KG1 (cell line): Measurements from ENCODE around the gene PAPSS1.
"Not testable (repeated sequence)": the region's sequence is repeated elsewhere in the genome, so short reads cannot be mapped to it uniquely, and the experiment has no call there.

Experiments used
- DNase-seq: peaks from one replicate; lab custom pipeline; 2025; lab: John Stamatoyannopoulos, UW

Gene PAPSS1

GRCh38 chr4:107726131-107726925 lies 6.3 kb upstream of the PAPSS1 start:
- not testable (repeated sequence) for DNase-seq

- DNase-seq: no peak
These were observed 5.3 kb upstream of the PAPSS1 start for GRCh38 chr4:107725281-107725859.

- DNase-seq: not testable (repeated sequence)
These were observed 3.3 kb upstream of the PAPSS1 start for GRCh38 chr4:107723331-107723730.

GRCh38 chr4:107721436-107722100 lies 1.5 kb upstream of the PAPSS1 start:
- no peak for DNase-seq

- no peak for DNase-seq
These were observed 670 bp downstream of the PAPSS1 start for GRCh38 chr4:107719207-107719921.

GRCh38 chr4:107718351-107718965 lies 1.6 kb downstream of the PAPSS1 start:
- no peak for DNase-seq

GRCh38 chr4:107714256-107714655 lies 5.8 kb downstream of the PAPSS1 start:
- DNase-seq: no peak

GRCh38 chr4:107712236-107712635 lies 7.8 kb downstream of the PAPSS1 start:
- DNase-seq: no peak

GRCh38 chr4:107711831-107712230 lies 8.2 kb downstream of the PAPSS1 start:
- no peak for DNase-seq

- no peak for DNase-seq
These were observed 9.3 kb downstream of the PAPSS1 start for GRCh38 chr4:107710493-107711459.

GRCh38 chr4:107709916-107710315 lies 10.1 kb downstream of the PAPSS1 start:
- DNase-seq: no peak

GRCh38 chr4:107708225-107708624 lies 11.8 kb downstream of the PAPSS1 start:
- no peak for DNase-seq

- no peak for DNase-seq
These were observed 14.1 kb downstream of the PAPSS1 start for GRCh38 chr4:107705742-107706556.

- no peak for DNase-seq
These were observed 18.5 kb downstream of the PAPSS1 start for GRCh38 chr4:107701565-107701964.

- no peak for DNase-seq
These were observed 20.4 kb downstream of the PAPSS1 start for GRCh38 chr4:107699466-107700206.

GRCh38 chr4:107696187-107696586 lies 23.8 kb downstream of the PAPSS1 start:
- DNase-seq: not testable (repeated sequence)

- no peak for DNase-seq
These were observed 26.9 kb downstream of the PAPSS1 start for GRCh38 chr4:107693132-107693531.

GRCh38 chr4:107692202-107692601 lies 27.8 kb downstream of the PAPSS1 start:
- no peak for DNase-seq

GRCh38 chr4:107691378-107691777 lies 28.7 kb downstream of the PAPSS1 start:
- DNase-seq: no peak
